Common myeloid progenitor, CD34-positive (primary cell): Measurements from ENCODE around the gene VPS11.
A peak's percentile ranks its signal among the peaks of the same experiment; 100 is the strongest.

ENCODE experiments used
- CTCF ChIA-PET: fragments of 350-600 bp; sonication (Branson Sonifier 250); formaldehyde crosslinking; loops from one replicate; lab custom pipeline; 2021; ENCODE audit warnings: antibody characterized with exemption; lab: Charles Lee
- POLR2A ChIA-PET: fragments of 350-600 bp; sonication (Branson Sonifier 250); formaldehyde crosslinking; loops from one replicate; lab custom pipeline; 2021; ENCODE audit warnings: antibody characterized with exemption; lab: Charles Lee
- DNase-seq, 3 donors: peaks; one replicate each; pipeline versions ENCODE4 v3.0.0 to v3.0.0-alpha.2; 2013
- H3K27ac ChIP-seq, 2 experiments: 1 replicate in 1 of 2; 2 replicates in 1 of 2; pipeline ENCODE4 v1.7.0; 2013; ENCODE audit warnings: inconsistent platforms in 2 of 2, low read length in 2 of 2, mild to moderate bottlenecking in 2 of 2, low read depth in 1 of 2, moderate library complexity in 1 of 2; ENCODE audit not compliant: severe bottlenecking in 2 of 2, insufficient read depth in 1 of 2, poor library complexity in 1 of 2
- H3K27me3 ChIP-seq, 5 experiments: replicated peaks in 2 of 5; 1 replicate in 3 of 5; 2 replicates in 2 of 5; pipeline versions ENCODE4 v1.6.1 to v1.7.0; 2013; ENCODE audit warnings: low read length in 4 of 5, mild to moderate bottlenecking in 2 of 5, moderate library complexity in 2 of 5, inconsistent platforms in 1 of 5; ENCODE audit not compliant: insufficient read depth in 5 of 5, control insufficient read depth in 4 of 5
- H3K36me3 ChIP-seq, 4 experiments: 1 replicate in 2 of 4; 2 replicates in 2 of 4; pipeline versions ENCODE4 v1.6.1 to v1.7.0; 2013; ENCODE audit warnings: low read length in 3 of 4, control low read depth in 1 of 4, mild to moderate bottlenecking in 1 of 4; ENCODE audit not compliant: control insufficient read depth in 4 of 4, insufficient read depth in 4 of 4
- H3K4me1 ChIP-seq, 4 experiments: 1 replicate in 3 of 4; 2 replicates in 1 of 4; pipeline versions ENCODE4 v1.6.1 to v1.7.1; 2013; ENCODE audit warnings: low read length in 3 of 4, mild to moderate bottlenecking in 3 of 4, control low read depth in 1 of 4, inconsistent platforms in 1 of 4, moderate library complexity in 1 of 4; ENCODE audit not compliant: control insufficient read depth in 4 of 4, insufficient read depth in 4 of 4; ENCODE audit errors: control extremely low read depth in 1 of 4
- H3K4me3 ChIP-seq, 7 experiments: 1 replicate in 4 of 7; 2 replicates in 3 of 7; pipeline versions ENCODE4 v1.5.1 to v1.7.0; 2013; ENCODE audit warnings: mild to moderate bottlenecking in 7 of 7, low read length in 6 of 7, moderate library complexity in 6 of 7, inconsistent platforms in 2 of 7, low read depth in 2 of 7, control low read depth in 1 of 7; ENCODE audit not compliant: insufficient read depth in 4 of 7, control insufficient read depth in 1 of 7; ENCODE audit errors: extremely low read depth in 1 of 7
- H3K9me3 ChIP-seq, 5 experiments: 1 replicate in 4 of 5; 2 replicates in 1 of 5; pipeline versions ENCODE4 v1.6.1 to v1.7.1; 2013; ENCODE audit warnings: low read length in 4 of 5, mild to moderate bottlenecking in 2 of 5, inconsistent platforms in 1 of 5, low read depth in 1 of 5, moderate library complexity in 1 of 5; ENCODE audit not compliant: control insufficient read depth in 4 of 5, insufficient read depth in 2 of 5; ENCODE audit errors: control extremely low read depth in 1 of 5
- WGBS: methylation state at CpG from one replicate; pipeline ENCODE4 v1.1.5; 2013; ENCODE audit not compliant: insufficient coverage; 5-methylcytosine and 5-hydroxymethylcytosine counted together

VPS11 gene

DNA sequence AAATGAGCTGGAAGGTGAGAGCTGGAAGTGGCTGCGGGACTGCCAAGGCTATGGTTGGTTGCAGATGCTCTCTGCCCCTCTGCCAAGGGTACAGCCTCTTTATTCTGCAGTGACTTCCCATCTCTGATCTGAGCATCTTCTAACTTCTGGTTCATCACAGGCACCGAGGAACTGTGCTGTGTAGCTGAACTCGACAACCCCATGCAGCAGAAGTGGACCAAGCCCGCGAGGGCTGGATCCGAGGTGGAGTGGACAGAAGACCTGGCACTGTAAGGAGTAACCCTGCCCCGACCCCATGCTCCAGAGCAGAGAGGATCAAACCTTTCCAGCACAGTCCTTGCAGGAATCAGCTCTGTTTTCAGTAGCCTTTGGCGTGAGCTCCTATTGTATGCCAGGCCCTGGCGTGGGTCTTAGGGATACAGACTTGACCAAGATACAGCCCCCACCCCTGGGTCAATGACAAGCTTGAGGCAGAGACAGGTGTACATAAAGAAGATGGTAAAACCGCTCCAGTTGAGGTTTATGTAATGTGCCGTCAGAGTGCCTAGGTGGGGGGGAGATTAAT lies 43.8 kb downstream of the VPS11 start:
- peaks cover 13 to 30% (median 29%) of the 10 kb centered on the region in 4 experiments for H3K4me1 ChIP-seq
- no peaks in the 10 kb centered on the region for H3K9me3 ChIP-seq
- 98% methylated on average over 11 of the region's 11 CpGs for WGBS
- DNase-seq: no peak
- ChIA-PET CTCF (interaction anchor here (1.0 to 6.1 kb wide), 3 partner anchors 9 to 85 kb away, joined by 3 to 45 read pairs (median 20); partner anchors contain the start of gene HINFP), POLR2A (interaction anchor here (0.8 kb wide), 1 partner anchor 9 kb away, joined by 3 read pairs; no protein-coding TSS in a partner anchor)
- H3K36me3 ChIP-seq: peaks cover 0 to 57% (median 30%) of the 10 kb centered on the region in 4 experiments
- H3K4me3 ChIP-seq: no peak overlapping the region
- H3K27me3 ChIP-seq: no peaks in the 10 kb centered on the region
- no peak overlapping the region for H3K27ac ChIP-seq

DNA sequence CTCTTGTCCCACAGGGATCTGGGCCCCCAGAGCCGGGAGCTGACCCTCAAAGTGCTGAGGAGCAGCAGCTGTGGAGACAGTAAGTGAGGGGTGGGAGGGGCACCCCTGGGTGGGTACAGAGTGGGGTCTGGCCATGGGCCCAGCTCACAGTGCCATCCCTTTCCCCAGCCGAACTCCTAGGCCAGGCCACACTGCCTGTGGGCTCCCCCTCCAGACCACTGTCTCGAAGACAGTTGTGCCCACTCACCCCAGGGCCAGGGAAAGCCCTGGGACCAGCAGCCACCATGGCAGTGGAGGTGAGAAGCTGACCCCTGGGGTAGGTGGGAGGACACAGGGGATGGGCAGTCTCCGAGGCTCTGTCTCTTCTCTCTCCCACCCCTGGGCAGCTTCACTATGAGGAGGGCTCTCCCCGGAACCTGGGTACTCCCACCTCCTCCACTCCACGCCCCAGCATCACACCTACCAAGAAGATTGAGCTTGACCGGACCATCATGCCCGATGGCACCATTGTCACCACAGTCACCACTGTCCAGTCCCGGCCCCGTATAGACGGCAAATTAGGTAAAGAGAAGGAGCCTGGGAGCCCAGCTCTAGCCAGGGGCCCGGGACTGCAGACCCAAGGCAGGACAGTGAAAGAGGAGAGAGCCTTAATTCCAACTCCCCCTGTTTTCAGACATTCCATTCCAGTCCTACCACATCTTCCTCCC lies 44.8 kb downstream of the VPS11 start:
- H3K36me3 ChIP-seq: peaks cover 0 to 63% (median 30%) of the 10 kb centered on the region in 4 experiments
- H3K4me3 ChIP-seq: no peak overlapping the region
- DNase-seq: no peak
- ChIA-PET POLR2A (interaction anchor here (0.8 kb wide), 1 partner anchor 10 kb away, joined by 3 read pairs; no protein-coding TSS in a partner anchor), CTCF (interaction anchor here (1.0 to 4.8 kb wide), 3 partner anchors 14 to 175 kb away, joined by 3 to 20 read pairs (median 3); no protein-coding TSS in a partner anchor)
- 89% methylated on average over 8 of the region's 12 CpGs for WGBS
- peaks cover 11 to 24% (median 23%) of the 10 kb centered on the region in 4 experiments for H3K4me1 ChIP-seq
- no peaks in the 10 kb centered on the region for H3K27me3 ChIP-seq
- no peaks in the 10 kb centered on the region for H3K9me3 ChIP-seq
- no peak overlapping the region for H3K27ac ChIP-seq

DNA sequence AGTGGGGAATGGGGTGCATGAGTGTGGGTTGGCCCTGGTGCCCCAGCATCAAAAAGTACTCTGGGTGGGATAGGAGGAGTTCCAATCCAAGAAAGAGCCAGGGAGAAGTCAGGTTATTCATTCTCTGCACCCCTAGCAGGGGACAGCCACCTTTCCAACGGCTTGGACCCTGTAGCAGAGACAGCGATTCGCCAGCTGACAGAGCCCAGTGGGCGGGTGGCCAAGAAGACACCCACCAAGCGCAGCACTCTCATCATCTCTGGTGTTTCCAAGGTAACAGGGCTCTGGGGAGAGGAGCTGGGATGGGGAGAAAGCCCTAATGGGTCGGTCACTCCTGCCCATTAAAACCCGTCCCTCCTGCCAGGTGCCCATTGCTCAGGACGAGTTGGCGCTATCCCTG lies 46.1 kb downstream of the VPS11 start:
- WGBS: 95% methylated on average over 9 of the region's 9 CpGs
- peaks cover 0 to 63% (median 30%) of the 10 kb centered on the region in 4 experiments for H3K36me3 ChIP-seq
- H3K4me3 ChIP-seq: no peak overlapping the region
- ChIA-PET POLR2A (no interaction called here), CTCF (interaction anchor here (1.3 to 1.7 kb wide), 2 partner anchors 11 to 174 kb away, joined by 3 to 5 read pairs; partner anchors contain the start of gene DPAGT1)
- peaks cover 5 to 15% (median 12%) of the 10 kb centered on the region in 4 experiments for H3K4me1 ChIP-seq
- no peak for DNase-seq
- H3K27ac ChIP-seq: no peak overlapping the region
- no peaks in the 10 kb centered on the region for H3K9me3 ChIP-seq
- no peaks in the 10 kb centered on the region for H3K27me3 ChIP-seq

DNA sequence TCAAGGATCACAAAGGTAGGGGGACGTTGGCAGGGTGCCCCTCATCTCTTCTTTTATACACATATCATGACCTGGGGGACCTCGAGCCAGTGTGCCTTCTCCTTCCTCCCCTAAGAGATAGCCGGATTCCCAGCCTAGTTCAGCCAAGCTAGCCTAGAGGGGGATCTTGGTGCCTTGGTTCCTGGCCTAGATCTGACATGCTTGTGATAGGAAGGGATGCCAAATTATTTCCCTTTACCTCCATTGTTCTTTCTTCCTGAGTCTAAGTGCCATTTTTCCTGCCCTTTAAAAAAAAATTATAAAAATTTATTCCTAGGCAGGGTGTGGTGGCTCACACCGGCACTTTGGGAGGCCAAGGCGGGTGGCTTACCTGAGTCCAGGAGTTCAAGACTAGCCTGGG lies 46.7 kb downstream of the VPS11 start:
- no peaks in the 10 kb centered on the region for H3K27me3 ChIP-seq
- 90% methylated on average over 3 of the region's 5 CpGs for WGBS
- ChIA-PET POLR2A (no interaction called here), CTCF (interaction anchor here (1.3 kb wide), 1 partner anchor 12 kb away, joined by 5 read pairs; the partner anchor contains the start of gene DPAGT1)
- H3K27ac ChIP-seq: no peak overlapping the region
- peaks cover 5 to 11% (median 9%) of the 10 kb centered on the region in 4 experiments for H3K4me1 ChIP-seq
- H3K36me3 ChIP-seq: peaks cover 0 to 63% (median 30%) of the 10 kb centered on the region in 4 experiments
- no peak overlapping the region for H3K4me3 ChIP-seq
- DNase-seq: no peak
- H3K9me3 ChIP-seq: no peaks in the 10 kb centered on the region

DNA sequence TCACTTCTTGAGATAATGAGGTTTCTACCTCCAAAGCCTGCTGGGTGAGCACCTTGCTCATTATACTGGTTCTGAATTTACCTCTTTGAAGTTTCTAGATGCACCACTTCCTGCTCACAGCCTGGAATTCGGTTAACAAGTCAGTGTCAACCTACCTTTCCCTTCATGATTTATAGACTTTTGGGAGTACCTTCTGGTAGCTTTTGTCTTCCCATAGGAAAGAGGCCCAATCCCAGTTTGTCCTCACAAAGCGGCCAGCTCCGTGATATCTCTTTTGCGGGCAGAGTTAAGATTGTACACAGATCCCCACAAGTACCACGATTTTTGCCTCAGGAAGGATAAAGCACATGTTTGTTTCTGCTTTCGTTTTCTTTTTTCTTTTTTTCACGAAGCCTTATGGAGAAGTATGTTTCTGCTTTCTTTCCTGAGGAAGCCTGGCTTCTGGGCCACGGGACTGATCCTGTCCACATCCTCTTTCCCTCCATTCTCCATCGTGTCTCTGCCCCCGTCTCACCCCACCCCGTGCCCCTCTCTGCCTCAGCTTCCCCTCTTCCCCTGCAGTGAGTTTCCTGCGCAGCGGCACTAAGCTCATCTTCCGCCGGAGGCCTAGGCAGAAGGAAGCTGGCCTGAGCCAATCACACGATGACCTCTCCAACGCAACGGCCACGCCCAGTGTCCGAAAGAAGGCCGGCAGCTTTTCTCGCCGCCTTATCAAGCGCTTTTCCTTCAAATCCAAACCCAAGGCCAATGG lies 48.0 kb downstream of the VPS11 start:
- no peak overlapping the region for H3K27ac ChIP-seq

DNA sequence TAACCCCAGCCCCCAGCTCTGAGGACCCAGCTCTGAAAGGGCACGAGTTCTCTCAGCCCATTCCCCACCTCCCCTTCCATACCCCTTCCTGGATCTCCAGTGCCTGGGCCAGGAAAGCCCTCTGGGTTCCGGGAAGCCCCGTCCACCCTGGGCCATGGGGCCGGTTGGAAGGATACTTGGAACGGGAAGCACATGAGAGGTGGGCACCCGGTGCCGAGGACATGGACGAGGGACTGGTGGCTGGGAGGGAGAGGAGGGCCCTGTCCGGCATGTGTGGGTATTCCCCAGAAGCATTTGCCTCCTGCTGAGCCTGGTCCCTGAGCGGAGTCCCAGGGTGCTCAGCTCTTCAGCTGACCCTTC lies 48.6 kb downstream of the VPS11 start:
- Histone ChIP-seq H3K27me3 (no peaks in the 10 kb centered on the region), H3K36me3 (peaks cover 0 to 49% (median 25%) of the 10 kb centered on the region in 4 experiments), H3K4me1 (peaks cover 7 to 19% (median 16%) of the 10 kb centered on the region in 4 experiments), H3K9me3 (no peaks in the 10 kb centered on the region), H3K27ac (no peak overlapping the region), H3K4me3 (no peak overlapping the region)
- no peak for DNase-seq
- ChIA-PET POLR2A (interaction anchor here (1.0 kb wide), 1 partner anchor 18 kb away, joined by 3 read pairs; no protein-coding TSS in a partner anchor), CTCF (interaction anchor here (0.8 to 1.3 kb wide), 3 partner anchors 10 to 21 kb away, joined by 3 read pairs; partner anchors contain the start of gene DPAGT1)
- WGBS: 100% methylated on average over 8 of the region's 10 CpGs

More for the DNA sequence above, 48.0 kb downstream of the VPS11 start:
- Histone ChIP-seq H3K27me3 (no peaks in the 10 kb centered on the region), H3K4me3 (peak overlapping the region in 3 of 7 experiments; percentile 13 to 59 (median 35)), H3K9me3 (no peaks in the 10 kb centered on the region), H3K4me1 (peaks cover 5 to 15% (median 11%) of the 10 kb centered on the region in 4 experiments), H3K36me3 (peaks cover 0 to 54% (median 29%) of the 10 kb centered on the region in 4 experiments)
- POLR2A ChIA-PET: interaction anchor here (1.0 kb wide), 1 partner anchor 17 kb away, joined by 3 read pairs; no protein-coding TSS in a partner anchor
- DNase-seq: peak in 2 of 3 donors; percentile 45
- 33% methylated on average over 24 of the region's 24 CpGs for WGBS
- CTCF ChIA-PET: interaction anchor here (0.8 to 1.3 kb wide), 3 partner anchors 9 to 21 kb away, joined by 3 read pairs; partner anchors contain the start of gene DPAGT1
